Activated CD8-positive, alpha-beta T cell treated with anti-CD3 and anti-CD28 coated beads for 36 hours (primary cell): Measurements from ENCODE around the gene FRMPD1. TPM values are rescaled to one million over a fixed set of nuclear protein-coding genes. Genes with fewer than 3 reads are reported as not detected.

Source experiments
- ATAC-seq: fragments of 200-7000 bp; cut with Tn5 transposase; one replicate; pipeline ENCODE4 v1.10.0; 2021; ENCODE audit warnings: mild to moderate bottlenecking, moderate library complexity
- CTCF ChIA-PET: fragments of 350-600 bp; sonication (Branson Sonifier 250); formaldehyde crosslinking; loops from one replicate; lab custom pipeline; 2021; ENCODE audit warnings: antibody characterized with exemption; lab: Charles Lee
- POLR2A ChIA-PET: fragments of 350-600 bp; sonication (Branson Sonifier 250); formaldehyde crosslinking; loops from one replicate; lab custom pipeline; 2021; ENCODE audit warnings: antibody characterized with exemption; lab: Charles Lee
- DNase-seq: peaks from one replicate; pipeline ENCODE4 v3.0.0-alpha.2; 2020
- H3K27ac Mint-ChIP-seq: one replicate; pipeline ENCODE4 v1.8.0; 2021; ENCODE audit warnings: mild to moderate bottlenecking, mixed read lengths
- H3K27me3 Mint-ChIP-seq: one replicate; pipeline ENCODE4 v1.8.0; 2021; ENCODE audit warnings: mixed read lengths
- H3K36me3 Mint-ChIP-seq: one replicate; pipeline ENCODE4 v1.8.0; 2021; ENCODE audit warnings: low read depth, mixed read lengths
- H3K4me1 Mint-ChIP-seq: one replicate; pipeline ENCODE4 v1.8.0; 2021; ENCODE audit warnings: low read depth, mixed read lengths
- H3K4me3 Mint-ChIP-seq: one replicate; pipeline ENCODE4 v1.8.0; 2021; ENCODE audit warnings: mild to moderate bottlenecking, moderate library complexity, mixed read lengths
- H3K9me3 Mint-ChIP-seq: one replicate; pipeline ENCODE4 v1.8.0; 2021; ENCODE audit warnings: mixed read lengths
- intact Hi-C: fragments of 100-400 bp; cut with micrococcal nuclease; formaldehyde crosslinking; loops from one replicate; pipeline ENCODE4 v1.10.0; 2022
- total RNA-seq, 2 experiments: library from RNA; stranded (reverse); gene quantifications; one replicate each; pipeline ENCODE4 v1.2.3, GENCODE V29; 2021
- TF ChIP-seq, protein P1 (sequence below): fragments of 200-600 bp; IDR thresholded peaks from one replicate; pipeline ENCODE4 v1.8.0; 2022; ENCODE audit warnings: antibody characterized with exemption, mild to moderate bottlenecking

Gene FRMPD1
- total RNA-seq, 2 experiments from 2014 or later, result not detected

DNA sequence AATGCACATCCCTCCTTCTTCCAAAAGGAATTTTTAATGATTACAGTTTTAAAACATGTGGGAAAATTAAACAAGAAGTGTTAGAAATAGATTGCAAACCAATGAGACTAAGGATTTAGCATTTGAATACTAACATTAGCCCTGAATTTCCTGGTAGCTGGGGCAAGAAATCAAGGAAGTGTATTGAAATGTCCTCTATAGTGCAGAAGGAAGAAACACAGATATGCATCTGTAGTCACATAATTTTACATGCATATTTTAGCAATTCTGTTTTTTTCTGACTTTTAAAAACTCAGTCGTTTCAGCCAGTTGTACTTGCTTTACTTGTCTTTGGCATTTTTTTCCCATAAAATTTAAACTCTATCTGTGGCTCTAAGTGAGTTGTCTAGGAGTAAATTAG lies 45.8 kb downstream of the FRMPD1 start:
- no peak for DNase-seq
- Mint-ChIP-seq H3K4me1 (no peaks in the 10 kb centered on the region), H3K4me3 (no peak overlapping the region), H3K27me3 (peaks cover 19% of the 10 kb centered on the region), H3K9me3 (no peaks in the 10 kb centered on the region), H3K36me3 (no peaks in the 10 kb centered on the region), H3K27ac (no peak overlapping the region)
- intact Hi-C loops, result no loop called here
- ChIA-PET CTCF (no interaction called here), POLR2A (no interaction called here)
- TF ChIP-seq, protein P1, sequence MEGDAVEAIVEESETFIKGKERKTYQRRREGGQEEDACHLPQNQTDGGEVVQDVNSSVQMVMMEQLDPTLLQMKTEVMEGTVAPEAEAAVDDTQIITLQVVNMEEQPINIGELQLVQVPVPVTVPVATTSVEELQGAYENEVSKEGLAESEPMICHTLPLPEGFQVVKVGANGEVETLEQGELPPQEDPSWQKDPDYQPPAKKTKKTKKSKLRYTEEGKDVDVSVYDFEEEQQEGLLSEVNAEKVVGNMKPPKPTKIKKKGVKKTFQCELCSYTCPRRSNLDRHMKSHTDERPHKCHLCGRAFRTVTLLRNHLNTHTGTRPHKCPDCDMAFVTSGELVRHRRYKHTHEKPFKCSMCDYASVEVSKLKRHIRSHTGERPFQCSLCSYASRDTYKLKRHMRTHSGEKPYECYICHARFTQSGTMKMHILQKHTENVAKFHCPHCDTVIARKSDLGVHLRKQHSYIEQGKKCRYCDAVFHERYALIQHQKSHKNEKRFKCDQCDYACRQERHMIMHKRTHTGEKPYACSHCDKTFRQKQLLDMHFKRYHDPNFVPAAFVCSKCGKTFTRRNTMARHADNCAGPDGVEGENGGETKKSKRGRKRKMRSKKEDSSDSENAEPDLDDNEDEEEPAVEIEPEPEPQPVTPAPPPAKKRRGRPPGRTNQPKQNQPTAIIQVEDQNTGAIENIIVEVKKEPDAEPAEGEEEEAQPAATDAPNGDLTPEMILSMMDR, result no peak
- ATAC-seq, result no peak

DNA sequence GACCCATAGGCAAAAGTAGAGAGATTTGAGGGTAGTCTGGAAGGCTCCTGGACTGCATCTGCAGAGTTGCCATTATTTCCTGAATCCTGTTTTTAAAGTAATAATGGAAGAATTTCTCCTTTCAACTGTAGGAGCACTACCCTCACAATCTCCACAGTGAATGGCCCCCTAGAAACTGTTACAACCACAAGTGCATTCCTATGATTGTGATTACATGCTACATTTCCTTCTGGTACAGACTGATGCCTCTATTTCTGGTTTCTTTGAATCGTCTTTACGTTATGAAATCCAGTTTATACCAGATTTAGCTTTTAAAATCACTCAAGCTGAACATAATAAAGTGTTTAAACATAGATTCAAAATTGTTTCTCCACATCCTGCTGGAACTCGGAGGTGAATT lies 49.4 kb downstream of the FRMPD1 start:
- CTCF ChIA-PET, result no interaction called here
- ATAC-seq, result no peak

DNA sequence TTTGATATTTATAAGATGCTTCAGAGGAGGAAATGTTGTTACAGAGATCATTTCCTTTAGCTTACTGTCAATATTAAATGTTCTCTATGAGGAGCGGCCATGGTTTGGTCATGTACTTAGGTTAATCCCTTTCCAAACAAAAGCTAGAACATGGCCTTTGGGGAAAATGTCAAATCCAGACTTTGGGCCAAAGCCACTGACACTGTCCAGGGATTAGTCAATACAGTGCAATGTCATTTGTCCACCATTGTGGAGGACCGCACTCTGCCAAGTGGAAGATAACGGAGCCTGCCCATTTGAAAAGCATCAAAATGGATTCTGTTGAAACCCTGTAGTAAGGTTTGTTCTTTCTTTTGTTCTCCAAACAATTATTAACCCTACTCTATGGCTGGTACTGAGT lies 50.1 kb downstream of the FRMPD1 start:
- TF ChIP-seq, protein P1, result no peak
- ChIA-PET CTCF (no interaction called here), POLR2A (no interaction called here)
- H3K4me1 Mint-ChIP-seq, result peaks cover under 1% of the 10 kb centered on the region
- H3K36me3 Mint-ChIP-seq, result no peaks in the 10 kb centered on the region
- peaks cover 4% of the 10 kb centered on the region for H3K27me3 Mint-ChIP-seq
- H3K9me3 Mint-ChIP-seq, result no peaks in the 10 kb centered on the region
- DNase-seq, result no peak
- H3K27ac Mint-ChIP-seq, result no peak overlapping the region
- no peak for ATAC-seq
- no peak overlapping the region for H3K4me3 Mint-ChIP-seq
- intact Hi-C loops, result no loop called here

More for the DNA sequence above, 49.4 kb downstream of the FRMPD1 start:
- H3K27ac Mint-ChIP-seq, result no peak overlapping the region
- H3K9me3 Mint-ChIP-seq, result no peaks in the 10 kb centered on the region
- no peak for DNase-seq
- no peaks in the 10 kb centered on the region for H3K36me3 Mint-ChIP-seq
- TF ChIP-seq, protein P1, result no peak
- peaks cover 7% of the 10 kb centered on the region for H3K27me3 Mint-ChIP-seq
- no peak overlapping the region for H3K4me3 Mint-ChIP-seq
- intact Hi-C loops, result no loop called here
- H3K4me1 Mint-ChIP-seq, result no peaks in the 10 kb centered on the region
- POLR2A ChIA-PET, result no interaction called here

DNA sequence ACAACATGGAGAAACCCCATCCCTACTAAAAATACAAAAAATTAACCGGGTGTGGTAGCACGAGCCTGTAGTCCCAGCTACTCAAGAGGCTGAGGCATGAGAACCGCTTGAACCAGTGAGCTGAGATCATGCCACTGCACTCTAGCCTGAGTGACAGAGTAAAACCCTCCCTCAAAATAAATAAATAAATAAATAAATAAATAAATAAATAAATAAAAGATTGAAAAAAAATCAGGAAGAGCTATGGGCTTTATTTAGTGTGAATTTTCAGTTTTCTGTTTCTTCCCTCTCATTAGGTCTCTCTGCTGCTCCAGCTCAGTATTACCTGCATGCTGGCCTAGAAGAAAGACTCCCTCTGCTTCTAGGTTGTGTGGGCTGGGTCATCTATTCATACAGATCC lies 55.0 kb downstream of the FRMPD1 start:
- no peak overlapping the region for H3K4me3 Mint-ChIP-seq
- H3K36me3 Mint-ChIP-seq, result no peaks in the 10 kb centered on the region
- intact Hi-C loops, result no loop called here
- CTCF ChIA-PET, result interaction anchor here (0.7 kb wide), 1 partner anchor 20 kb away, joined by 3 read pairs; no protein-coding TSS in a partner anchor
- POLR2A ChIA-PET, result interaction anchor here (0.8 kb wide), 1 partner anchor 114 kb away, joined by 4 read pairs; no protein-coding TSS in a partner anchor
- peaks cover 19% of the 10 kb centered on the region for H3K27me3 Mint-ChIP-seq
- H3K4me1 Mint-ChIP-seq, result peaks cover 9% of the 10 kb centered on the region
- DNase-seq (no peak), ATAC-seq (no peak)
- TF ChIP-seq, protein P1, result no peak
- H3K9me3 Mint-ChIP-seq, result no peaks in the 10 kb centered on the region
- H3K27ac Mint-ChIP-seq, result no peak overlapping the region

DNA sequence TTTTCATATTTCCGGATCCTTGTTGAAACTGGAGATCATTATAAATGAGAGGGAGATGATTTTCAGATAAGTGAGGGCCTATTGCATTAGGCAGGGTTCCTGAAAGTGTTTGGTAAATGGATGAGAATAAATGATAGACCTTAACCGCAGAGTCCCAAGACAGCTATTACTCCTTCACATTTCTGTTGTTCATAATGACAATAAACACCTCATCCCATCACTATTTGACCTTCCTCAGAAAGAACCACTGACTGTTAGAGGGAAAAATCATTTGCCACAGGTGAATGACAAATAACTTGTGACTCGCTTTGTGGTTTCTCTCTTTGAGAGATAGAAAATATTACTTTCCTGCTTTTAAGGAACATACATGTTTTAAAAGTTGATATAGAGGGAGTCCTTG lies 55.5 kb downstream of the FRMPD1 start:
- Mint-ChIP-seq H3K27me3 (peaks cover 19% of the 10 kb centered on the region), H3K4me1 (peaks cover 9% of the 10 kb centered on the region), H3K36me3 (no peaks in the 10 kb centered on the region), H3K4me3 (no peak overlapping the region), H3K9me3 (no peaks in the 10 kb centered on the region), H3K27ac (no peak overlapping the region)
- intact Hi-C loops, result no loop called here
- CTCF ChIA-PET, result interaction anchor here (0.7 kb wide), 1 partner anchor 19 kb away, joined by 3 read pairs; no protein-coding TSS in a partner anchor
- ATAC-seq (no peak), DNase-seq (no peak)
- TF ChIP-seq, protein P1, result no peak
- POLR2A ChIA-PET, result interaction anchor here (0.8 kb wide), 1 partner anchor 114 kb away, joined by 4 read pairs; no protein-coding TSS in a partner anchor
